Fibroblast of skin of left quadriceps (primary cell): ENCODE data around the gene PIP4K2C.
"Not testable (repeated sequence)": the region's sequence is repeated elsewhere in the genome, so short reads cannot be mapped to it uniquely, and the experiment has no call there.

Experiments used
- DNase-seq, 2 experiments: peaks; one replicate each; pipeline ENCODE4 v3.0.0-alpha.2; 2013; ENCODE audit warnings: low read depth in 2 of 2

PIP4K2C gene

GRCh38 chr12:57585156-57585555, 5.8 kb upstream of the PIP4K2C start:
- no peak for DNase-seq

- no peak for DNase-seq
These were observed 4.9 kb upstream of the PIP4K2C start for GRCh38 chr12:57586128-57586527.

- DNase-seq = no peak
These were observed 4.1 kb upstream of the PIP4K2C start for GRCh38 chr12:57586832-57587429.

GRCh38 chr12:57588951-57589610, 1.9 kb upstream of the PIP4K2C start:
- DNase-seq = not testable (repeated sequence)

- DNase-seq = no peak
These were observed 521 bp upstream of the PIP4K2C start for GRCh38 chr12:57590479-57590863.

GRCh38 chr12:57591782-57592325, 862 bp downstream of the PIP4K2C start:
- no peak for DNase-seq

DNA sequence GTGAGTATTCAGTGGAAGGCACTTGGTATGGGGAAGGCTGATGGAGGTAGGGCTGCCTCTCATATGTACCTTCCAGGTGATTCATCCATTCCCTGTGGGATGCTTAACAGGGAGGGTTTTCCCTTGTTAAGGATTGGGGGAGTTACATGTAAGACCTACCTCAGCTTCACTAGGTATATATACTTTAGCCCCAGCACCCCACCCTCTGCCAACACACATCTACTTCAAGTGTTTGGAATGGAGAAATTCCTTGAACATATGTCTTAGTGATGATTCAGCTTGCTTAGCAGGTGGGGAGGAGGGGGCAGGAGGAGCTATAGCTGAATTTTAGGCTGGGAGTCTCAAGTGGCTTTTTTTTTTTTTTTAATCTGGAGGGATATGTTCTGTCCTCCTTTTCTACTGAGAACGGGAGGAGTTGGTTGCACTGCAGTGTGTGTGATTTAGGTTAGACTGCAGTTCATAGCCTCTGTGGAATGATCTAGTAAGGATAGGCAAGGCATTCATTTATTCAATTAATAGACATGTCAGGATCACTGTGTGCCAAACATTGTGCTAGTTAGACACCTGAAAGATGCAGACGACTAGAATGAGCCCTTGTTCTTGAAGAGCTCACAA, 1.7 kb downstream of the PIP4K2C start:
- no peak for DNase-seq

DNA sequence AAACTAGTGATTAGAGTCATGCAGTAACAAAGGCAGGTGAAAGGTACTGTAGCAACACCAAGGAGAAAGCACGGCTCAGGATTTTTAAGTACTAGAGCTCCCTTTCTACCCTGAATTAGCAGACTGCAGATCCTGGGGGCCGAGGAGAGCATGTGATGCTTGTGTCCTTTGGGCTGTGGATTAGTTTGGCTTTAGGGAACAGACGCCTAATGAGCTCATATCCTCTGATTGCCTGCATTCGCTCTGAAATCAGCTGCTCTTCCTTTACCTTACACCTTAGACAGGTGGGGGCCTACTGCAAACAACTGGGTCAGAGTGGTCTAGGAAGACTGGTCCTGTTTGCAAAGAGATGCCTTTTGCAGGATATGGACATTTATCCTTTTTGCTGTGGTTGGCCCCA, 2.2 kb downstream of the PIP4K2C start:
- no peak for DNase-seq

GRCh38 chr12:57600395-57600794, 9.4 kb downstream of the PIP4K2C start:
- DNase-seq = no peak

DNA sequence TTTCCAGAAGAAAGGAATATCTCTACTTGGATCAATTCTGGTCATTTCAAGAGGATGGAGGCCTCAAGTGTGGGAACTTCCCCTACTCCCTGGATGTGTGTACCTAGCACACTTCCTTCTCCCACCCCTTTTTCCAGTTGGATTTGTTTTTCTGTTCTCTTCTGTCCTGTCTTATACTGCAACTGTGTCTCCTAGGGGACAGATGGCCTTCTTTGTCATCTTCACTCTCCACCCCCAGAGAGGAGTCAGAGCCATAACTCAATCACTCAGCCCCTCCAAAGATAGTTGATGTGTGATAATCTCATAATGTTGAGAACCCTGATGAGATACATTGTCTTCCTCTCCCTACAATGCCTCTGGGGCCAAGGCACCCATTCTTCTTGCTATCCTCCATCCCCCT, 11.6 kb downstream of the PIP4K2C start:
- DNase-seq = no peak

GRCh38 chr12:57603324-57603723, 12.3 kb downstream of the PIP4K2C start:
- no peak for DNase-seq

- DNase-seq = no peak
These were observed 12.9 kb downstream of the PIP4K2C start for GRCh38 chr12:57603815-57604453.

DNA sequence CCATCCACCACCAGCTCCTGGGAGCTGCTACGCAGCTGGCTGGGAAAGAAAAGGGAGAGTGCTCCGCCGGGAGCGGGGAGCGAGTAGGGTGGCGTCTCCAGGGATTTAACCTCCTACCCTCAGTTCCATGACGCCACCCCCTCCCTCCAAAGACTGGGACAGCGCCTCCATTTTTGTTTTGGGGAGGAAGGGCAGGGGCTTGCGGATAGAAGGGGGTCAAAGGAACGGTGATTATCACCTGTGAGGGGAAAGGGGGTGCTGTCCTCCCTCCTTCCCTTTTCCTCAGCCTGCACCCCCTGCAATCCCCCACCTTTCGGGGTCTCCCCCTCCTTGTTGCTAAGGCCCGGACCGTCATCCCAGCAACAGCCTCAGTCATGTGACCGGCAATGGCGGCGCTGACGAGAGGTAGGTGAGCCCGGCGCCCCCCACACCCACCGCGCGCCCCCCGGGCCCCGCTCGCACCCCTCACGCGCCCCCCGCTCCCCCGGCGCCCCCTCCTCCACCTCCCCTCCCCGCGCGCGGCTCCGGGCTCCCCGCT, 13.5 kb downstream of the PIP4K2C start, which contains the start of gene DTX3:
Gene DTX3 (plus strand): TSS at position 371 of the 538 bp plus-strand sequence. CDS start 1,694 bp downstream, outside the sequence.
- no peak for DNase-seq

DNA sequence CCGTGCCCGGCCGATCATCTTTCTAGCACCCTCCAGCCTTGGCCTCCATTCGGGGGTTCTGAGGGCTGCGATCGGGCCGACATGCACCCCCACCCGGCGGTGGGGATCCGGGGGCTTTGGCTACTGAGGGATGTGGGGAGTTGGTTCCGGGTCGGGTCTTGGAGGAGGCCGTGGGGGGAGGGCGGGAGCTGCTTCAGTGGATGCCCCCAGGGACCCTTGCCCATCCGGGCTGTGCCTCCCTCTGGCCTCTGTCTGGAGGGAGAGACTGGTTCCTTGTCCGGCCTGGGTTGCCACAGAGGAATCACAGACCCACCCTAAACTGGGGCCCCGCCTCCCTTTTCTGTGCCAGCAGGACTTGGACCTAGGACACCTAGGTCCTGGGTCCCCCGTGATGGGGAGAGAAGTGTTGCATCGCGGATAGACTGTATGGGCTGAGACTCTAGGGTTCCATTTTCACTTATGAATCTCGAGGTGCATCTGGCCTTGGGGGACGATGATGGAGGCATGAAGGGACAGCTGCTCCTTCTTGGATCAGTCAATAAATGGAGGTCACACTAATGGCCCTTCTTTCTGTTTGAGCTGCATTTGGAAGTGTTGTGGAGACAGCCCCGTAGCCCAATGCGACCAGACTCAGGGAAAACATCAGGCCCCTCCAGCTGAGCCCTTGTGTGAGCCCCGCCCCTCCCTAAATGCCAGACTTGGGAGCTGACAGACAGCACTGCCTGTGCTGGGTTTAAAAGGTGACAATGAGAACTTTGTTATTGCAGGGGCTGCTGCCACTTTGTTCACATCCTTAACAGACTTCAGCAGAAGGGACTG, 14.2 kb downstream of the PIP4K2C start:
- no peak for DNase-seq

DNA sequence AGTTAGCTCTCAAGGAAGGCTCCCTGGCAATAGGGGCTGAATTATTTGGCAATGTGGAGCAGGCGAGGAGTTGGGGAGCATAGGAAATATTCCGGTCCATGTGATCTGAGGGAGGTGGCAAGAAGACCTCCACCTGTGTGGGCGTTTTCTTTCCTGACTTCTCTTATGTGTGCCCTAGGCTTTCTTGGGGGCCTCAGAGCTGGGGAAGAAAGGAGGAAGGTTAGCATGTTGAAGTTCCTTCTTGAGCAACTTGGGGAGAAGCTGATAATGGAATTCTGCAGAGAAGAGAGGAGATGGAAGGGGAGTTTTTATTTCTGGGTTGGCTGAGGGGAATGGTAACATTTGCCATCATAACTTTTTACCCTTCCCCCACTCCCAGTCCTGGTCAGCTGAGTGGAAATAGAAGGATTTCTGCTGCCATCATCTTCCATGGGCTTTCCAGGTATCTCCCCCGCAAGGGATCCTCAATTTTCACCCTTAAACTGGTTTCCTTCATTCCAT, 14.9 kb downstream of the PIP4K2C start:
- no peak for DNase-seq

DNA sequence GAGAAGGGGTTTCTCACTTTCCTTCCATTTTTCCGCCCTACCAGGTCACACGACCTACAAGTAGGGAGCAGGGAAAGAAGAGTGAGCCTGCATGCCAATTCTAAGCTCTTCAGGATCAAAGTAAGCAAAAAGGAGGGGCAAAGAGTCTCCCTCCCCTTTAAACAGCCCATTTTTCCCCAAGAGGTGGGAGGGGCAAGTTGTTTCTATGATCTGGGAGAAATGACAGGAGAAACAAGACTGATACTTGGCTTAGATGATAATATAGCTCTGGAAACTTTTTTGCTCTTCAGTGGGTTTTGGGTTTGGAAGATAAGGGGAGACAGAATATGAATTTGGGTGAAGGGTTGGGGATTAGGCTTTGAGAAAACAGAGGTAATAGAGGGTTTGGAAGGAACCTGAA, 15.4 kb downstream of the PIP4K2C start:
- no peak for DNase-seq

GRCh38 chr12:57606821-57607220, 15.8 kb downstream of the PIP4K2C start:
- DNase-seq = no peak

DNA sequence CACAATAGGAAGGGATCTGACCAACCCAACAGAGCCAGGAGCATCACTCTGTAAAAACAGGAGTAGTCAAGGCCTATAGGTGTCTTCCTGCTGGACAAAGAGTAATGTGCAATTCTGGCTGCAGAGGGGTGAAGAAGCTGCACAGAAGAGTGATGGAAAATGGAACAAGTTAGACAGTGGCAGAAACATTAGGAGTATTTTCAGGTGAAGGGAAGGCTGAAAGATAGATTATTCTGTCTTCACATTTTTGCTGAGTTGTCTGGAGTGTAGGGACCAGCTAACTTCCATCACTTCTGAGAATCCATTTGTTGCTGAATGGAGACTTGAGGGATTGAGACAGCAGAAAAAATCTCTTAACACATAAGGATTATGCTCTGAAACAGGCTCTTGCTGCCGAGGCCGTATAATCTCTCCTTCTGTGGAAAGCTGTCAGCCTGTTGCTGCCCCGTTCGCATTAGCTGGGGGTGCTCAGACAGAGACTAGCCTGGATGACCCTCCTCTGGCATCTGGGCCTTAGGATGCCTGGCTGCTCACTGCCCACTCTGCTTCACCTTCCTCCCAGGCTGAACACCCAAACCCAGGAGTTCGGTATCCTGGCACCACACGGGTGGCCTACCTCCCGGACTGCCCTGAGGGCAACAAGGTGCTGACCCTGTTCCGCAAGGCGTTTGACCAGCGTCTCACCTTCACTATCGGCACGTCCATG, 17.1 kb downstream of the PIP4K2C start:
- no peak for DNase-seq

DNA sequence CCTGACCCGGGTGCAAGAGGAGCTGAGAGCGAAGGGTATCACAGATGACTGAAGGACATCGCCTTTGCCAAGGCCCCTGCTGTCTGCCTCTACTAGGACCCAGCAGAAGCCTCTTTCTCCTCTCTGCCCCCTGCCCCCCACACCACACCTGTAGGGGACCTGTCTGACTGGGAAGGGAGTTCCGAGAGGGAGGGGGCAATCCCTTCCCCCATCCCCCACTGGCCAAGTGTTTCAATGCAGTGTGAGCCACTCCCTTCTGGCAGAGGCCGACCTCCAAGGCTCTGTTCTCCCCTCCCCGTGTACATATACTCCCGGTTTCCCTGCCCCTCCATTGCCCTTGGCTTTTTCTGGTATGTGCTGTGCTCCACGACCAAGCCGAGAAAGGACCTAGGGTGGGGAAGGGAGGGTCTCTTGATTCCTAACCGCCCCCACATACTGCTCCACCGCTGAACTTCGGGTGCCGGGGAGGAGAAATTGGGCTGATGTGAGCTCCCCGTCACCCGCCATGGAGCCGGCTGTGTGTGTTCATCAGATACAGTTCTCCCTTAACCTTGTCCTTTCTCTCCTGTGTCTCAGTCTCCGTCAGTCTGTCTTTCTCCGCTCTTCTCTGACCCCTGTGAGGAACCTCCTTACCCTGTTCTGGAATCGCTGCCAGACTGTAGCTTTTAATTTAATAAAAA, 18.2 kb downstream of the PIP4K2C start:
- DNase-seq = no peak
